ENCODE data around the gene CHMP4B. TPM values are rescaled to one million over a fixed set of nuclear protein-coding genes. Genes with fewer than 3 reads are reported as not detected.

CHMP4B gene
- total and polyA plus RNA-seq, 2 donors (not counting 1 experiment from before 2014, with no cell fraction given) = 62.3 to 83.9 TPM

DNA sequence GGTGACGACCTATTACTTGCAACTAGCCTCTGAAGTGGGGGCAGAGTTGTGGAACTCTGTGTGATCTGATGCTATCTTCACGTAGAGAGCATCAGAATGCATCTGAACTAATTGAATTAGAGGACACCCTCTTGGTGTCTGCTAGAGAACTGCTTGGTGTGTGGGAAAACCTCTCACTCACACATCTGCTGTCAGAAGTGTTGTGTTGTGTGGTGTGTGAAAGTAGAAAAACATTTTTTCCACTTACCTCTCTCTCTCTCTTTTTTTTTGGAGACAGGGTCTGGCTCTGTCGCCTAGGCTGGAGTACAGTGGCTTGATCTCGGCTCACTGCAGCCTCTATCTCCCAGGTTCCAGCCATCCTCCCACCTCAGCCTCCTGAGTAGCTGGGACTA, 90.0 kb downstream of the CHMP4B start:
- Mint-ChIP-seq H3K4me3 (no peak overlapping the region), H3K4me1 (no peaks in the 10 kb centered on the region), H3K27me3 (peaks cover 28% of the 10 kb centered on the region), H3K9me3 (ENCODE audit: insufficient read depth) (no peaks in the 10 kb centered on the region), H3K27ac (no peak overlapping the region)
- Histone ChIP-seq H4K20me1 (ENCODE audit: control insufficient read depth, insufficient read depth, low read length, poor library complexity, severe bottlenecking) (no peaks in the 10 kb centered on the region), H3K4me2 (replicated peaks; ENCODE audit: low read depth, low read length, poor library complexity, severe bottlenecking) (no peak overlapping the region), H3K4me3 (ENCODE audit: control extremely low read depth in 1 of 5, extremely low read depth in 1 of 5, insufficient read depth in 1 of 5, low read depth in 2 of 5, low read length in 4 of 5) (no peak overlapping the region), H3K36me3 (replicated peaks in 1 of 2; ENCODE audit: control extremely low read depth in 1 of 2, control insufficient read depth in 1 of 2, extremely low read depth in 1 of 2, insufficient read depth in 2 of 2, low read length in 1 of 2) (no peaks in the 10 kb centered on the region), H3K27ac (ENCODE audit: low read length in 2 of 2) (no peak overlapping the region), H3K9ac (ENCODE audit: low read length) (no peak overlapping the region), H3K4me1 (ENCODE audit: control insufficient read depth in 2 of 2, insufficient read depth in 2 of 2, low read length in 2 of 2) (no peaks in the 10 kb centered on the region), H2AFZ (ENCODE audit: insufficient read depth, low read depth, low read length, poor library complexity, severe bottlenecking) (no peak overlapping the region), H3K27me3 (replicated peaks in 1 of 4; ENCODE audit: control extremely low read depth in 1 of 4, control insufficient read depth in 3 of 4, insufficient read depth in 4 of 4, low read length in 3 of 4) (peaks cover 0 to 16% (median 3%) of the 10 kb centered on the region in 4 experiments), H3K79me2 (ENCODE audit: control insufficient read depth, insufficient read depth, low read length) (no peaks in the 10 kb centered on the region), H3K9me3 (ENCODE audit: control extremely low read depth in 1 of 3, control insufficient read depth in 2 of 3, insufficient read depth in 1 of 3, low read length in 2 of 3) (peaks cover 0 to 1% (median 0%) of the 10 kb centered on the region in 3 donors)
- intact Hi-C loops (cut with micrococcal nuclease) = no loop called here
- WGBS (ENCODE audit: insufficient coverage) = 76% methylated on average over 4 of the region's 4 CpGs
- DNase-seq (no peak), ATAC-seq (ENCODE audit: low read depth) (no peak)
- TF ChIP-seq, protein P1, sequence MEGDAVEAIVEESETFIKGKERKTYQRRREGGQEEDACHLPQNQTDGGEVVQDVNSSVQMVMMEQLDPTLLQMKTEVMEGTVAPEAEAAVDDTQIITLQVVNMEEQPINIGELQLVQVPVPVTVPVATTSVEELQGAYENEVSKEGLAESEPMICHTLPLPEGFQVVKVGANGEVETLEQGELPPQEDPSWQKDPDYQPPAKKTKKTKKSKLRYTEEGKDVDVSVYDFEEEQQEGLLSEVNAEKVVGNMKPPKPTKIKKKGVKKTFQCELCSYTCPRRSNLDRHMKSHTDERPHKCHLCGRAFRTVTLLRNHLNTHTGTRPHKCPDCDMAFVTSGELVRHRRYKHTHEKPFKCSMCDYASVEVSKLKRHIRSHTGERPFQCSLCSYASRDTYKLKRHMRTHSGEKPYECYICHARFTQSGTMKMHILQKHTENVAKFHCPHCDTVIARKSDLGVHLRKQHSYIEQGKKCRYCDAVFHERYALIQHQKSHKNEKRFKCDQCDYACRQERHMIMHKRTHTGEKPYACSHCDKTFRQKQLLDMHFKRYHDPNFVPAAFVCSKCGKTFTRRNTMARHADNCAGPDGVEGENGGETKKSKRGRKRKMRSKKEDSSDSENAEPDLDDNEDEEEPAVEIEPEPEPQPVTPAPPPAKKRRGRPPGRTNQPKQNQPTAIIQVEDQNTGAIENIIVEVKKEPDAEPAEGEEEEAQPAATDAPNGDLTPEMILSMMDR (IDR thresholded peaks at IDR 0.05) = no peak
- TF ChIP-seq EZH2 (IDR thresholded peaks at IDR 0.05; ENCODE audit: borderline replicate concordance, insufficient read depth, low read depth, low read length, poor library complexity, severe bottlenecking) = no peak
- CTCF ChIA-PET = no interaction called here
- POLR2A ChIA-PET = no interaction called here

GRCh38 chr20:33902011-33902410, 90.9 kb downstream of the CHMP4B start:
- no peaks in the 10 kb centered on the region for H3K79me2 ChIP-seq (ENCODE audit: control insufficient read depth, insufficient read depth, low read length)
- H3K4me3 ChIP-seq (ENCODE audit: control extremely low read depth in 1 of 5, extremely low read depth in 1 of 5, insufficient read depth in 1 of 5, low read depth in 2 of 5, low read length in 4 of 5) = no peak overlapping the region
- H3K27me3 ChIP-seq (replicated peaks in 1 of 4; ENCODE audit: control extremely low read depth in 1 of 4, control insufficient read depth in 3 of 4, insufficient read depth in 4 of 4, low read length in 3 of 4) = peaks cover 0 to 15% (median 5%) of the 10 kb centered on the region in 4 experiments
- no peak overlapping the region for H3K4me2 ChIP-seq (replicated peaks; ENCODE audit: low read depth, low read length, poor library complexity, severe bottlenecking)
- TF ChIP-seq EZH2 (IDR thresholded peaks at IDR 0.05; ENCODE audit: borderline replicate concordance, insufficient read depth, low read depth, low read length, poor library complexity, severe bottlenecking) = no peak
- TF ChIP-seq, protein P1 (IDR thresholded peaks at IDR 0.05) = no peak
- Mint-ChIP-seq H3K4me1 (no peaks in the 10 kb centered on the region), H3K27ac (no peak overlapping the region), H3K9me3 (ENCODE audit: insufficient read depth) (no peaks in the 10 kb centered on the region), H3K27me3 (peaks cover 23% of the 10 kb centered on the region), H3K4me3 (no peak overlapping the region)
- no peak overlapping the region for H2AFZ ChIP-seq (ENCODE audit: insufficient read depth, low read depth, low read length, poor library complexity, severe bottlenecking)
- ChIA-PET POLR2A (no interaction called here), CTCF (interaction anchor here (0.7 kb wide), 1 partner anchor 121 kb away, joined by 3 read pairs; no protein-coding TSS in a partner anchor)
- no peaks in the 10 kb centered on the region for H3K36me3 ChIP-seq (replicated peaks in 1 of 2; ENCODE audit: control extremely low read depth in 1 of 2, control insufficient read depth in 1 of 2, extremely low read depth in 1 of 2, insufficient read depth in 2 of 2, low read length in 1 of 2)
- no peak for ATAC-seq (ENCODE audit: low read depth)
- H4K20me1 ChIP-seq (ENCODE audit: control insufficient read depth, insufficient read depth, low read length, poor library complexity, severe bottlenecking) = no peaks in the 10 kb centered on the region
- DNase-seq = no peak
- no peak overlapping the region for H3K27ac ChIP-seq (ENCODE audit: low read length in 2 of 2)
- WGBS (ENCODE audit: insufficient coverage) = 100% methylated on average over 2 of the region's 3 CpGs
- intact Hi-C loops (cut with micrococcal nuclease) = no loop called here
- peaks cover 0 to 1% (median 0%) of the 10 kb centered on the region in 3 donors for H3K9me3 ChIP-seq (ENCODE audit: control extremely low read depth in 1 of 3, control insufficient read depth in 2 of 3, insufficient read depth in 1 of 3, low read length in 2 of 3)
- H3K9ac ChIP-seq (ENCODE audit: low read length) = no peak overlapping the region
- H3K4me1 ChIP-seq (ENCODE audit: control insufficient read depth in 2 of 2, insufficient read depth in 2 of 2, low read length in 2 of 2) = no peaks in the 10 kb centered on the region

Other genes starting within 250 kb of the CHMP4B start
- 0.27 and 0.44 TPM in 2 replicates for gene C20orf144, start 149.0 kb upstream of the CHMP4B start, total RNA-seq
- 0.14 and 0.27 TPM in 2 replicates for gene C20orf144, start 149.0 kb upstream of the CHMP4B start, polyA plus RNA-seq
- 6.3 and 9.0 TPM in 2 replicates for gene ACTL10, start 144.4 kb upstream of the CHMP4B start, total RNA-seq
- gene ACTL10, start 144.4 kb upstream of the CHMP4B start, polyA plus RNA-seq = 0.74 and 1.2 TPM in 2 replicates
- 11.8 and 19.3 TPM in 2 replicates for gene NECAB3, start 136.9 kb upstream of the CHMP4B start, total RNA-seq
- 6.2 and 8.5 TPM in 2 replicates for gene NECAB3, start 136.9 kb upstream of the CHMP4B start, polyA plus RNA-seq
- gene E2F1, start 125.0 kb upstream of the CHMP4B start, total RNA-seq = 2.4 and 2.7 TPM in 2 replicates
- gene E2F1, start 125.0 kb upstream of the CHMP4B start, polyA plus RNA-seq = 2.4 and 3.6 TPM in 2 replicates
- 6.6 and 6.8 TPM in 2 replicates for gene PXMP4, start 91.0 kb upstream of the CHMP4B start, total RNA-seq
- 2.1 and 5.0 TPM in 2 replicates for gene PXMP4, start 91.0 kb upstream of the CHMP4B start, polyA plus RNA-seq
- gene ZNF341, start 79.4 kb upstream of the CHMP4B start, total RNA-seq = 9.1 and 9.9 TPM in 2 replicates
- gene ZNF341, start 79.4 kb upstream of the CHMP4B start, polyA plus RNA-seq = 10.0 and 10.9 TPM in 2 replicates
- 94.4 and 97.3 TPM in 2 replicates for gene RALY, start 182.6 kb downstream of the CHMP4B start, total RNA-seq
- gene RALY, start 182.6 kb downstream of the CHMP4B start, polyA plus RNA-seq = 84.1 and 89.8 TPM in 2 replicates

Data from B cell (primary cell).